D341Med (cell line): Measurements from ENCODE around the gene CLCN7.
"Not testable (repeated sequence)": the region's sequence is repeated elsewhere in the genome, so short reads cannot be mapped to it uniquely, and the experiment has no call there.

Source experiments
- DNase-seq: peaks from one replicate; pipeline ENCODE4 v3.0.0; 2012; ENCODE audit warnings: low spot score

Gene CLCN7

DNA sequence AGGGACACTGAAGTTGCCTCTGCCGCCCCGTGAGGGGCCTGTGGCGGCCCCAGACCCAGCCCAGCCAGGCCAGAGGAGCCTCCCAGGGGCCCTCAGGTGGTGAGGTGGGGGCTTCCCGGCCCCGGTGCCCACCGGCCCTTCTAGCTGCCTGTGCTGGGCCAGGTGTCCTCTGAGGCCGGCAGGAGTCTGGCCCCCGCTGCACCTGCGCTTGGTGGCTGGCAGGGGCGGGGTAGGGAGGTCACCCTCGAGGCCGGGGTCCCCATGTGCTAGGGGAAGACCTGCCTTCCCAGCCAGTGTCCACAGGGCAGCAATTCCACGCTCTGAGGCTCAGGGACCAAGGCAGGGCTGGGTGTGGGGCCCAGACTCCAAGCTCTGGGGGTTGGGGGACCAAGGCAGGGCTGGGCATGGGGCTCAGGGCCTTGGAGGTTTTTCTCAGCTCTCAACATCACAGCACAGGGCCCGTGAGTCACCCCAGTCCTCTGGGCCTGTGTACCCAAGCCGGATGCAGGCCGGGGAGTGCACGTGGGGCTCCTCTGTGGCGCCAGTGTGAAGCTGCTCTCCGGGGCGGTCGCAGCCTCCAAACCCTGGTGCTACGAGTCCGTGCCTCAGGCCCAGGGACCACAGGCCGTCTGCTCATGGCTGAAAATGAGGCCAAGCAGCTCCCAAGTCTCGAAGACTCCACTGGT, 29.2 kb downstream of the CLCN7 start:
- DNase-seq, result no peak

- no peak for DNase-seq
Observed at GRCh38 chr16:1444730-1445517, 29.9 kb downstream of the CLCN7 start.

DNA sequence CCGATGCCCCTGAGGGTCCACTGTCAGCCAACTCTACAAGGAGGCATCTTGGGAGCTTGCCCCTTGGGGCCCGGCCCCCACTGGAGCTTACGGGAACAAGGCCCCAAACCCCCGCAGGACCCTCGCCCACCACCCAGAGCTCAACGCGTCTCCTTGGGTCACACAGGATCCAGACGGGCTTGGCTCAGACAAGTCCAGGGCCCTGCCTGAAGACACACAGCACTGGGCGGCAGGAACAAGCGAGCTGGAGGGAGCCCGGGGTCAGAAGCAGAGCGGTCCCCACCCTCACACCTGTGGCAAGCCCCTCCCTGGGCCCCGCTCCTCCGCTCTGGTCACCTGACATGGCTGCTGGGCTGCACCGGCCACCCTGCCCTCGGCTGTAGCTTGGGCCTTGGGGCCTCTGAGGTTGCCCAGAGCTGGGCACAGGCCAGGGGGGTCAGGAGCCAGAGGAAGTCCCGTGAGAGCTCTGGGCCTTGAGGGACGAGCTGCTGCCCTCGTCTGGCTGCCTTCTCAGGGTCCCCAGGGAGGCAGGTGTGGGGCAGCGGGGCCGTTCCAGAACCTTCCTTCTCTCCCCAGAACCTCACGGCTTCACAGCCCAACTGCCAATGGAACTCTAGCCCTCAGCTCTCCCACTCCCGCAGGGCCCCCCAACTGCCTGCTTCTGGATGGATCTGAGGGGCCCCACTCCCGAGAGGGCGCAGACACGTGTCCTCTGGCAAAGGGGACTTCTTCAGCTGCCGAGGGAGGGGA, 30.7 kb downstream of the CLCN7 start, which contains the start of gene CCDC154:
CCDC154 (minus strand) TSS at position 577 of the 750 bp plus-strand sequence; CDS start at position 343, 234 bp downstream.
- DNase-seq, result no peak

DNA sequence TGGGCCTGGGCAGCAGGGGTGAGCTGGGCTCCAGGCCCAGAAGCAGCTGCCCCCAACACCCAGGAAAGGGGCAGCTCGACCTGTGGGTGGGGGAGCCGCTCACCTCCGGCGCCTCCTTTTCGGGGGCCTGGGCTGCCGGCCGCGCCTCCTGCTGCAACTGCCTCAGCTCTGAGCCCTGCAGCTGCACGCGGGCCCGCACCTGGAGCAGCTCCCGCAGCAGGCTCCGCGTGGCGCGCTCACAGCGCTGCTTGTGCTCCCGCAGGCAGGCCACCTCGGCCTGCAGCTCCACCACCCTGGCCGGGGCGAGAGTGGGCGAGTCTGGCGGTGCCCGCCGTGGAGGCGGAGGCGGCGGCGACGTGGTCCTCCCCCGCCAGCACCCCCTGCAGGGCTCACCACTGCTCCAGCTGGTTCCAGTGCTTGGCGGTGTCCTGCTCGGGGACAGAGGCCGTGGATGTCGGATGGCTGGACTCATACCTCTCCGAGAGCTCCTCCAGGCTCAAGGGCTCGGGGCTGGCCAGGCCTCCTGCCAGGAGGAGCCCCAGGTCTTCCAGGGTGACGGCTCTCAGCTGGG, 31.3 kb downstream of the CLCN7 start:
- no peak for DNase-seq

- DNase-seq, result no peak
Observed at GRCh38 chr16:1442697-1443096, 32.1 kb downstream of the CLCN7 start.

DNA sequence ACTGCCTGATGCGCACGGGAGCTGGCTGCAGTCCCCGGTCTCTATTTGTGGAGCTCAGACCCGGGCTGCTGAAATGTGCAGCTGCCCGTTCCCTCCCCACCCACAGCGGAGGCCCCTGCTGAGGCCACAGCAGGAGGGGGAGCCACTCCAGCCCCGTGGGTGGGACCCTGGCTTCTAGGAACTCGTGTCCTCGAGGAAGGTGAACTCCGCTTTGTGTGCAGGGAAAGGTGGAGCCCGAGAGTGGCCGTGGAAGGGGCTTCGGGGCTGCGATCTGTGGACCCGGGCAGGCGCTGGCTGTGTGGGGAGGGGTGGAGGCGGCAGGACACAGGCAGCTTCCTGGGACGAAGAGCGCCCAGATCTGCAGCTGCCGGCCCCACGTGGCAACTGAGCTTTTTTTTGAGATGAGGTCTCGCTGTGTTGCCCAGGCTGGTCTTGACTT, 33.4 kb downstream of the CLCN7 start:
- DNase-seq, result no peak

DNA sequence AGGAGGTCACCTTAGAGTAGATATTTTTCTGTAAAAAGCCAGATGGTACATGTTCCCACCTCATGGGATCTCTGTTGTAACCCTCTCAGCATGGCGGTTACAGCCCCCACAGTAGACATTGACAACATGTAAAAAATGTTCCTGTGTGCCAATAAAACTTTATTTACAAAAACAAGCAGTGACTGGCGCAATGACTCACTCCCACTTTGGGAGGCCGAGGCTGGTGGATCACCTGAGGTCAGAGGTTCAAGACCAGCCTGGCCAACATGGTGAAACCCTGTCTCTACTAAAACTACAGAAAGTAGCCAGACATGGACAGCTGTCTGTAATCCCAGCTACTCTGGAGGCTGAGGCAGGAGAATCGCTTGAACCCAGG, 35.1 kb downstream of the CLCN7 start:
- not testable (repeated sequence) for DNase-seq

DNA sequence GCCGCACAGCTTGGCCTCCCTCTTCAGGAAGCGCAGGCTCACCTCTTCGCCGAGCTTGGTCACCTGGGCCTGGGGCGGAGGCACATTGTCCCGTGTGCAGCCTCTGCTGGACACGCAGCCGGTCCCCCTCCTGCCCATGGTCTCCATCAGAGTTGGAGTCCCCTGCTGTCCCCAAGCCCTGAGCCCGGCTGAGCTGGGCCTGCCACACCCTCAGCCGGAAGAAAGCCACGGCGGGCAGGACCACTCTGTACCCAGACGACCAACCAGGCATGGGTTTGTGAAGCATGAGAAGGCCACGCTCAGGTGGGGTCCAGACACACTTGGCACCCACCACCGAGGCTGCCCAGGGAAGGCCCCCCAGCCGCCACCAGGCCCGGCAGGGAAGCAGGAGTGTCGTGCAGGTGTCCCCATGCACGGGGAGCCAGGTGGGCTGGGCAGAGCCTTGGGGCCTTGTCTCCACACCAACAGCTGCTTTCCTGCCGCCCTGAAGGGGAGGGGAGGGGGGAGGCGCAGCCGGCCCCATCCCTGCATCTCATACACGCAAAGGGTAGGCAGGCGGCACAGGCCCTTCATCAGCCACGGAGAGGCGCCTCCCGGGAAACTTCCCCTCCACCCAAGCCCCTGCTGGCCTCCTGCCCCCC, 35.6 kb downstream of the CLCN7 start:
- no peak for DNase-seq

DNA sequence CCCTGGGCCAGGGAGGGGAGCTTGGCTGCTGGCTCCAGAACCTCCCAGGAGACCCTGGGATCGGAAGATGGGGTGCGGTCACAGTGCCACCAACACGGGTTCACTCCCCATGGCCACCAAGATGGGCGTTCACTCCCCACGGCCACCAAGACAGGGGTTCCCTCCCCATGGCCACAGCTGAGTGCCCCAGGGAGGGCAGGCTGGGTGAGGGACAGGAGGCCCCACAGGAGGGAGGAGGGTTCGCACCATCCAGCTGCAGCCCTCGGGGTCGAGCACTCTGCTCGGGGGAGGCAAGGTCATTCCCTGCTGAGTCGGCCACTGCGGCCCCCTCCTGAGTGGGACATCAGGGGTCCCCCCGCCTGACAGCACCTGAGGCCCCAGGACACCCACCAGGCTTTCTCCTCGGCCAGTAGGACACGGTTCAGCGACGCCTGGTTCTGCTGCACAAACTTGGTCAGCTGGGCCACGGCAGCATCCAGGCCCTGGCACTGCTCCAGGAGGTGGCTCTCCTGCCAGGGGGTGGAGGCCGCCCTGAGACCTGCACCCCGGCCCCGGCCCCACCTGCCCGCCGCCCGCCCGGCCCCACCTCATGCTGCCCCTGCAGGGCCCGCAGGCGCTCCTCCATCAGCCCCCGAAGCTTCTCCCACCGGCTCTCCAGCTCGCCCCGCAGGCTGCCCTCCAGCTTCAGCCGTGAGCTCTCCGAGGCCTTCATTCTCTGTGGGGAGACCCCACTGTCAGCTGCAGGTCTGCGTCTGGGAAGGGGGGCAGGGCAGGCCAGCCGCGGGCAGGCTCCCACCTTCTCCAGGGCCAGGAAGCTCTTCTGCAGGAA, 36.4 kb downstream of the CLCN7 start:
- no peak for DNase-seq

GRCh38 chr16:1437606-1438005, 37.2 kb downstream of the CLCN7 start:
- no peak for DNase-seq

- DNase-seq, result no peak
Observed at GRCh38 chr16:1436731-1437355, 38.0 kb downstream of the CLCN7 start.

- DNase-seq, result no peak
Observed at GRCh38 chr16:1435921-1436697, 38.7 kb downstream of the CLCN7 start.

- no peak for DNase-seq
Observed at GRCh38 chr16:1434644-1435592, 39.9 kb downstream of the CLCN7 start.

- no peak for DNase-seq
Observed at GRCh38 chr16:1433756-1434155, 41.1 kb downstream of the CLCN7 start.

GRCh38 chr16:1433263-1433560, 41.6 kb downstream of the CLCN7 start:
- DNase-seq, result no peak

GRCh38 chr16:1432388-1433262, 42.2 kb downstream of the CLCN7 start:
- no peak for DNase-seq

DNA sequence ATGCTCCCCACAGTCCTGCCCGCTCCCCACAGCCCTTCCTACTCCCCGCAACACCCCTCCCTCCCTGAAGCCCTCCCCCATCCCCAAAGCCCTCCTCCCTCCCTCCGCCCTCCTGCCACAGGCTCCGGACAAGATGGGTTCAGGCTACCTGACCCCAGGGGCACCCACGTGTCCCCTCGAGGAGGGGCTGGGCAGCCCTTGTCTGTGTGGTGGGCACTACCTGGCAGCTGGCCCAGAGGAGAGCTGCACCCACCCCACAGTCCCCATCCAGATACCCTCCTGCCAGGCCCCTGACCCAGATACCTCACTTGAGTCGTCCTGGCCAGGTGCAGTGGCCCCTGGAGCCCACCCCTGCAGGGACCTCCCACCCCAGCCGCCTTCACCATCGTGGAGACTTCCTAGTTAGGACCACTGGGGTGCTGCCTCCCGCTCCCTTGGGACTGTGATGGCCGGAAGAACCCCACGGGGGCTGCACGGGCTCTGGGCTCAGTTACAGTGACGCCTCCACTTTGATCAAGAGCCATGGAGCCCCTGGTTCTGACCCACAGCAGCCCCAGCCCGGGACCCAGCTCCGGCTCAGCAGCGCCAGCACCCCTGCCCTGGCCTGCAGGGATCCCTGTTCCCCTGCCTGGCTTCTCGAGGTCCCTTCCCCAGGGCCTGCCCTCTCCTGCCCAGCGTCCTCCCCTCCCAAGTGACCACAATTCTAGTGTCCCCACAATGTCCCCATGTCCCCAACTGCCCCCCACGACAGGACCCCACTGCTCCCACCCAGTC, 43.1 kb downstream of the CLCN7 start:
- DNase-seq, result no peak
